H1 (cell line): ENCODE results near the gene ATP7B. TPM values are rescaled to one million over a fixed set of nuclear protein-coding genes. Genes with fewer than 3 reads are reported as not detected.

Experiments used
- CTCF ChIA-PET: fragments of 300-600 bp; sonication (Branson Sonifier 250); formaldehyde crosslinking; loops from one replicate; lab custom pipeline; 2021; ENCODE audit not compliant: partially characterized antibody; lab: Charles Lee
- POLR2A ChIA-PET: fragments of 300-600 bp; sonication (Branson Sonifier 250); formaldehyde crosslinking; loops from one replicate; lab custom pipeline; 2021; ENCODE audit warnings: inconsistent platforms; ENCODE audit not compliant: partially characterized antibody; lab: Charles Lee
- DNase-seq, 2 experiments: peaks; one replicate each; pipeline versions ENCODE4 v3.0.0 to v3.0.0-alpha.2; 2010 to 2022; ENCODE audit warnings: low spot score in 2 of 2, low read depth in 1 of 2, mixed read lengths in 1 of 2
- FAIRE-seq: peaks from 2 replicates; lab custom pipeline; 2011; peaks lifted over from hg19 to GRCh38; lab: Jason Lieb, UNC
- H2AFZ ChIP-seq: 2 replicates; pipeline ENCODE4 v1.8.1; 2012; ENCODE audit warnings: low read length, inconsistent platforms
- H2AK5ac ChIP-seq: 2 replicates; pipeline ENCODE4 v1.6.1; 2013; ENCODE audit warnings: low read depth, low read length
- H2BK120ac ChIP-seq: replicated peaks from 2 replicates; pipeline ENCODE3; 2013; ENCODE audit warnings: low read depth, low read length, inconsistent platforms
- H2BK12ac ChIP-seq: 2 replicates; pipeline ENCODE4 v1.6.1; 2013; ENCODE audit warnings: low read depth, low read length
- H2BK15ac ChIP-seq: 2 replicates; pipeline ENCODE4 v1.6.1; 2013; ENCODE audit warnings: low read length
- H2BK20ac ChIP-seq: 2 replicates; pipeline ENCODE4 v1.6.1; 2013; ENCODE audit warnings: low read length
- H2BK5ac ChIP-seq: 2 replicates; pipeline ENCODE4 v1.6.1; 2013; ENCODE audit warnings: low read depth, low read length
- H3K14ac ChIP-seq: 2 replicates; pipeline ENCODE4 v1.6.1; 2013; ENCODE audit warnings: inconsistent platforms; ENCODE audit not compliant: insufficient read length
- H3K18ac ChIP-seq: 2 replicates; pipeline ENCODE4 v1.6.1; 2013; ENCODE audit warnings: low read length; ENCODE audit errors: extremely low read depth
- H3K23ac ChIP-seq: 2 replicates; pipeline ENCODE4 v1.6.1; 2013; ENCODE audit warnings: inconsistent platforms; ENCODE audit not compliant: insufficient read length
- H3K23me2 ChIP-seq: 2 replicates; pipeline ENCODE4 v1.6.1; 2013; ENCODE audit warnings: low read depth, low read length
- H3K27ac ChIP-seq: 2 replicates; pipeline ENCODE4 v1.6.1; 2011; ENCODE audit warnings: low read depth, low read length, inconsistent platforms
- H3K27me3 ChIP-seq, 4 experiments: replicated peaks in 1 of 4; 1 replicate in 1 of 4; 2 replicates in 3 of 4; pipeline versions ENCODE4 v1.6.1 to v1.8.1; 2011 to 2013; ENCODE audit warnings: low read length in 3 of 4, mild to moderate bottlenecking in 3 of 4, inconsistent platforms in 2 of 4, mixed read lengths in 2 of 4, moderate library complexity in 1 of 4; ENCODE audit not compliant: control insufficient read depth in 3 of 4, insufficient read depth in 3 of 4; ENCODE audit errors: extremely low read depth in 1 of 4
- H3K36me3 ChIP-seq, 4 experiments: 2 replicates each; pipeline versions ENCODE4 v1.6.1 to v1.8.1; 2011 to 2013; ENCODE audit warnings: mild to moderate bottlenecking in 4 of 4, low read length in 3 of 4, moderate library complexity in 2 of 4, control low read depth in 1 of 4, inconsistent platforms in 1 of 4; ENCODE audit not compliant: insufficient read depth in 4 of 4, control insufficient read depth in 2 of 4
- H3K4ac ChIP-seq: replicated peaks from 2 replicates; pipeline ENCODE3; 2013; ENCODE audit warnings: low read length, low read depth, mixed read lengths, inconsistent platforms; ENCODE audit not compliant: insufficient read length
- H3K4me1 ChIP-seq, 4 experiments: replicated peaks in 1 of 4; 1 replicate in 1 of 4; 2 replicates in 3 of 4; pipeline versions ENCODE4 v1.6.1 to v1.8.1; 2011 to 2013; ENCODE audit warnings: low read length in 3 of 4, inconsistent platforms in 2 of 4, mixed read lengths in 1 of 4; ENCODE audit not compliant: insufficient read depth in 4 of 4, control insufficient read depth in 3 of 4
- H3K4me2 ChIP-seq, 2 experiments: 2 replicates each; pipeline versions ENCODE4 v1.6.1 to v1.8.1; 2011 to 2013; ENCODE audit warnings: low read depth in 2 of 2, low read length in 2 of 2, control low read depth in 1 of 2, inconsistent platforms in 1 of 2, mild to moderate bottlenecking in 1 of 2; ENCODE audit not compliant: insufficient read depth in 1 of 2
- H3K4me3 ChIP-seq, 4 experiments: fragments of 200-600, 300-600 bp in 1 of 4; sonication (generic), shearing (Covaris generic), sonication (Bioruptor Twin) in 1 of 4; 2 replicates each; pipeline versions ENCODE4 v1.5.1 to v1.8.1; 2011 to 2016; ENCODE audit warnings: low read length in 4 of 4, low read depth in 3 of 4, control low read depth in 2 of 4, inconsistent platforms in 2 of 4, mild to moderate bottlenecking in 2 of 4, mixed read lengths in 1 of 4, moderate library complexity in 1 of 4; ENCODE audit not compliant: insufficient read depth in 2 of 4; ENCODE audit errors: extremely low read depth in 1 of 4
- H3K56ac ChIP-seq: replicated peaks from 2 replicates; pipeline ENCODE3; 2013; ENCODE audit warnings: low read depth, mild to moderate bottlenecking, mixed read lengths, low read length, inconsistent platforms; ENCODE audit not compliant: insufficient read length
- H3K79me1 ChIP-seq: 2 replicates; pipeline ENCODE4 v1.6.1; 2013; ENCODE audit warnings: low read depth, low read length, control low read depth
- H3K79me2 ChIP-seq, 2 experiments: 2 replicates each; pipeline versions ENCODE4 v1.6.1 to v1.8.1; 2012 to 2013; ENCODE audit warnings: low read length in 2 of 2, mild to moderate bottlenecking in 2 of 2, inconsistent platforms in 1 of 2; ENCODE audit not compliant: insufficient read depth in 2 of 2, control insufficient read depth in 1 of 2
- H3K9ac ChIP-seq, 4 experiments: replicated peaks in 1 of 4; 1 replicate in 1 of 4; 2 replicates in 3 of 4; pipeline versions ENCODE4 v1.6.1 to v1.8.1; 2011 to 2013; ENCODE audit warnings: low read depth in 3 of 4, low read length in 3 of 4, control low read depth in 2 of 4, mild to moderate bottlenecking in 2 of 4, moderate library complexity in 2 of 4, inconsistent platforms in 1 of 4; ENCODE audit errors: extremely low read depth in 1 of 4
- H3K9me3 ChIP-seq, 2 experiments: 2 replicates each; pipeline versions ENCODE4 v1.6.1 to v1.8.1; 2012 to 2013; ENCODE audit warnings: mild to moderate bottlenecking in 2 of 2, moderate library complexity in 2 of 2, control low read depth in 1 of 2, inconsistent platforms in 1 of 2, low read depth in 1 of 2, low read length in 1 of 2, mixed read lengths in 1 of 2; ENCODE audit not compliant: insufficient read depth in 2 of 2
- H4K20me1 ChIP-seq, 2 experiments: replicated peaks in 1 of 2; 2 replicates each; pipeline versions ENCODE3 to v1.8.1; 2011 to 2013; ENCODE audit warnings: inconsistent platforms in 2 of 2, low read length in 2 of 2, mild to moderate bottlenecking in 1 of 2; ENCODE audit not compliant: insufficient read depth in 2 of 2, control insufficient read depth in 1 of 2
- H4K5ac ChIP-seq: 2 replicates; pipeline ENCODE4 v1.6.1; 2013; ENCODE audit warnings: low read length, low read depth, mixed read lengths, inconsistent platforms; ENCODE audit not compliant: insufficient read length
- H4K8ac ChIP-seq: 2 replicates; pipeline ENCODE4 v1.8.0; 2013; ENCODE audit warnings: mild to moderate bottlenecking, moderate library complexity, low read length, inconsistent platforms; ENCODE audit not compliant: insufficient read depth; ENCODE audit errors: extremely low read depth
- H4K91ac ChIP-seq: replicated peaks from 2 replicates; pipeline ENCODE3; 2013; ENCODE audit warnings: low read length, mixed read lengths, inconsistent platforms; ENCODE audit not compliant: insufficient read length
- ASH2L ChIP-seq: fragments of 200-600, 300-600 bp; sonication (generic); IDR thresholded peaks from one replicate; pipeline ENCODE4 v1.7.1; 2017; ENCODE audit warnings: low read length
- ATF3 ChIP-seq: IDR thresholded peaks from 2 replicates; pipeline ENCODE4 v1.6.1; 2011; ENCODE audit warnings: low read depth, mild to moderate bottlenecking, low read length; ENCODE audit not compliant: insufficient read depth
- CREB1 ChIP-seq: IDR thresholded peaks from 2 replicates; pipeline ENCODE4 v1.6.1; 2012; ENCODE audit warnings: inconsistent platforms
- EP300 ChIP-seq, 2 experiments: IDR thresholded peaks; 1 replicate in 1 of 2; 2 replicates in 1 of 2; pipeline ENCODE4 v1.6.1; 2011 to 2012; ENCODE audit warnings: low read depth in 2 of 2, low read length in 2 of 2, mild to moderate bottlenecking in 2 of 2, borderline replicate concordance in 1 of 2, inconsistent platforms in 1 of 2, moderate library complexity in 1 of 2
- HDAC6 ChIP-seq: IDR thresholded peaks from one replicate; pipeline ENCODE4 v1.7.1; 2012; ENCODE audit warnings: low read depth, mild to moderate bottlenecking, inconsistent platforms, low read length, moderate library complexity
- KDM1A ChIP-seq: fragments of 200-600, 300-600 bp; sonication (generic); IDR thresholded peaks from 2 replicates; pipeline ENCODE4 v1.7.1; 2016; ENCODE audit warnings: mild to moderate bottlenecking, low read length, borderline replicate concordance
- KDM5A ChIP-seq: fragments of 200-600 bp; IDR thresholded peaks from 2 replicates; pipeline ENCODE4 v1.7.1; 2012; ENCODE audit warnings: mild to moderate bottlenecking, low read length, inconsistent platforms, mixed read lengths
- NANOG ChIP-seq: IDR thresholded peaks from 2 replicates; pipeline ENCODE4 v1.6.1; 2011; ENCODE audit warnings: low read length, low read depth, mild to moderate bottlenecking, inconsistent platforms; ENCODE audit not compliant: insufficient read depth, poor library complexity, severe bottlenecking
- POU5F1 ChIP-seq: IDR thresholded peaks from 2 replicates; pipeline ENCODE4 v1.6.1; 2011; ENCODE audit warnings: low read depth, mild to moderate bottlenecking, low read length, moderate library complexity
- RAD21 ChIP-seq, 2 experiments: IDR thresholded peaks in 1 of 2; conservative IDR thresholded peaks in 1 of 2; 2 replicates each; pipeline ENCODE4 v1.6.1; 2011; ENCODE audit warnings: low read depth in 2 of 2, low read length in 2 of 2, improper control_type of control experiment in 1 of 2, inconsistent platforms in 1 of 2, mild to moderate bottlenecking in 1 of 2, moderate library complexity in 1 of 2
- RBBP5 ChIP-seq: IDR thresholded peaks from 2 replicates; pipeline ENCODE4 v1.7.1; 2012; ENCODE audit warnings: low read depth, mild to moderate bottlenecking, inconsistent platforms, low read length, moderate library complexity, borderline replicate concordance
- USF2 ChIP-seq: IDR thresholded peaks from 2 replicates; pipeline ENCODE4 v1.6.1; 2011; ENCODE audit warnings: low read length, improper control_type of control experiment
- WGBS, 2 experiments: shearing (Covaris generic) in 1 of 2; methylation state at CpG; one replicate each; pipeline versions ENCODE4 v1.1.6 to v1.1.7; 2013 to 2015; ENCODE audit warnings: low lambda C conversion rate in 2 of 2, mixed read lengths in 2 of 2, inconsistent platforms in 1 of 2, low coverage in 1 of 2, missing lambda C conversion rate in 1 of 2; ENCODE audit not compliant: insufficient replicate concordance in 2 of 2, insufficient coverage in 1 of 2, insufficient read length in 1 of 2; ENCODE audit errors: extremely low coverage in 1 of 2, missing lambda C conversion rate in 1 of 2; 5-methylcytosine and 5-hydroxymethylcytosine counted together
- polyA plus RNA-seq, 7 experiments: library from polyadenylated mRNA; depleted of rRNA in 3 of 7; stranded (reverse) in 5 of 7; unstranded in 2 of 7; fragments of >200 nt in 5 of 7; fragments of 200-250 nt in 2 of 7; gene quantifications; 1 replicate in 5 of 7; 2 replicates in 1 of 7; 4 replicates in 1 of 7; pipeline versions ENCODE4 v1.2.1 to v1.2.3, GENCODE V29; 2011 to 2013; ENCODE audit warnings: missing spikeins in 2 of 7, mixed read lengths in 2 of 7
- total RNA-seq: library from RNA; stranded (reverse); fragmentation: NEBNext Ultra II Directional; extraction: Animal tissue kit (Norgen Biotek cat#: 25700); gene quantifications from 2 replicates; pipeline ENCODE4 v1.2.1, GENCODE V29; 2021

Gene ATP7B
- total and polyA plus RNA-seq, 2 of the 8 experiments (the other 6 are each of a cell fraction or from before 2014, with no cell fraction given): 4.1 to 9.2 TPM

GRCh38 chr13:51966186-51966585 is 45.1 kb downstream of the ATP7B start:
- DNase-seq: no peak
- no peak overlapping the region for H4K5ac ChIP-seq
- no peak overlapping the region for H2BK5ac ChIP-seq
- no peak overlapping the region for H4K91ac ChIP-seq
- H3K27ac ChIP-seq: no peak overlapping the region
- no peak overlapping the region for H3K4me2 ChIP-seq
- no peaks in the 10 kb centered on the region for H3K27me3 ChIP-seq
- no peak overlapping the region for H2BK15ac ChIP-seq
- no peaks in the 10 kb centered on the region; the same call in 1 of the 2 replicates for H3K23me2 ChIP-seq
- no peak overlapping the region for H3K9ac ChIP-seq
- H2BK20ac ChIP-seq: no peak overlapping the region
- H3K79me1 ChIP-seq: no peaks in the 10 kb centered on the region
- no peak for FAIRE-seq
- H4K20me1 ChIP-seq: no peaks in the 10 kb centered on the region
- no peaks in the 10 kb centered on the region for H3K9me3 ChIP-seq
- POLR2A ChIA-PET: no interaction called here
- no peak overlapping the region; the same call in 1 of the 2 replicates for H4K8ac ChIP-seq
- no peak overlapping the region for H2BK120ac ChIP-seq
- no peaks in the 10 kb centered on the region for H3K79me2 ChIP-seq
- no peak overlapping the region for H3K23ac ChIP-seq
- no peak overlapping the region for H3K56ac ChIP-seq
- H3K36me3 ChIP-seq: no peaks in the 10 kb centered on the region
- no peak overlapping the region for H2AK5ac ChIP-seq
- CTCF ChIA-PET: interaction anchor here (0.8 to 2.2 kb wide), 3 partner anchors 9 to 38 kb away, joined by 3 to 14 read pairs (median 3); no protein-coding TSS in a partner anchor
- no peaks in the 10 kb centered on the region for H3K4me1 ChIP-seq
- WGBS, 2 experiments: 90% methylated on average over 10 of the region's 10 CpGs; no CpG with 5 or more reads in 1 of the 2 experiments
- no peak overlapping the region for H3K4ac ChIP-seq
- H3K18ac ChIP-seq: no peak overlapping the region
- no peak overlapping the region for H3K4me3 ChIP-seq
- no peak overlapping the region for H2BK12ac ChIP-seq
- H2AFZ ChIP-seq: no peak overlapping the region
- no peak overlapping the region for H3K14ac ChIP-seq
- TF ChIP-seq EP300 (IDR thresholded peaks at IDR 0.05; ENCODE audit: borderline replicate concordance in 1 of 2, low read depth in 2 of 2, low read length in 2 of 2) (no peak), POU5F1 (no peak), ATF3 (no peak), ASH2L (no peak), KDM5A (no peak), RBBP5 (no peak), NANOG (no peak), RAD21 (IDR thresholded peaks at IDR 0.05 in 1 of 2, conservative IDR thresholded peaks at IDR 0.05 in 1 of 2; ENCODE audit: low read depth in 2 of 2, low read length in 2 of 2) (no peak), HDAC6 (no peak), CREB1 (no peak), USF2 (no peak), KDM1A (no peak)
